K562 (cell line): ENCODE results near the gene FRMPD4. TPM values are rescaled to one million over a fixed set of nuclear protein-coding genes. Genes with fewer than 3 reads are reported as not detected.

Source experiments
- ATAC-seq: fragments of 200-7000 bp; cut with Tn5 transposase; 3 replicates; pipeline ENCODE4 v1.9.1; 2020; ENCODE audit warnings: moderate library complexity
- BruUV-seq: library from RNA; stranded (reverse); fragments of 400-500 nt; replicated peaks from 2 replicates; lab custom pipeline; 2021; lab: Mats Ljungman, UMichigan
- CTCF ChIA-PET: fragments of 300-600 bp; formaldehyde crosslinking; extraction: SDS; loops from one replicate; lab custom pipeline; 2021; ENCODE audit warnings: low intra/inter-chr PET ratio; lab: Yijun Ruan, JAX
- POLR2A ChIA-PET: fragments of 300-600, 350-650 bp; sonication (Branson Sonifier 250); formaldehyde crosslinking; extraction: SDS; loops from one replicate; lab custom pipeline; 2021; ENCODE audit warnings: antibody characterized with exemption, inconsistent platforms; lab: Yijun Ruan, JAX
- DNase-seq, 4 experiments: peaks; one replicate each; pipeline versions ENCODE4 v3.0.0 to v3.0.0-alpha.2; 2011 to 2018; ENCODE audit warnings: low spot score in 3 of 4, mixed read lengths in 3 of 4; ENCODE audit errors: extremely low read depth in 1 of 4
- FAIRE-seq: peaks from 2 replicates; lab custom pipeline; 2011; peaks lifted over from hg19 to GRCh38; lab: Jason Lieb, UNC
- H2AFZ ChIP-seq: 2 replicates; pipeline ENCODE4 v1.6.0; 2011; ENCODE audit warnings: low read depth, low read length, control low read depth, inconsistent platforms
- H3K27ac ChIP-seq: fragments of 200-600 bp; 3 replicates; pipeline ENCODE4 v1.8.0; 2011; ENCODE audit warnings: low read depth, mild to moderate bottlenecking, control low read depth, inconsistent platforms, low read length, moderate library complexity, mixed read lengths; ENCODE audit errors: extremely low read depth
- H3K27me3 ChIP-seq, 2 experiments: fragments of 300-600 bp in 1 of 2; 2 replicates in 1 of 2; 3 replicates in 1 of 2; pipeline versions ENCODE4 v1.6.0 to v1.8.0; 2011; ENCODE audit warnings: inconsistent platforms in 2 of 2, low read length in 2 of 2, mild to moderate bottlenecking in 1 of 2, mixed read lengths in 1 of 2, moderate library complexity in 1 of 2; ENCODE audit not compliant: control insufficient read depth in 2 of 2, insufficient read depth in 2 of 2
- H3K36me3 ChIP-seq: fragments of 300-600 bp; 3 replicates; pipeline ENCODE4 v1.8.0; 2011; ENCODE audit warnings: mild to moderate bottlenecking, low read length, inconsistent platforms; ENCODE audit not compliant: control insufficient read depth, insufficient read depth
- H3K4me1 ChIP-seq, 2 experiments: fragments of 200-600 bp in 1 of 2; replicated peaks in 1 of 2; 2 replicates in 1 of 2; 3 replicates in 1 of 2; pipeline versions ENCODE4 v1.5.1 to v1.8.0; 2011; ENCODE audit warnings: inconsistent platforms in 2 of 2, low read length in 2 of 2, mild to moderate bottlenecking in 1 of 2, mixed read lengths in 1 of 2, moderate library complexity in 1 of 2; ENCODE audit not compliant: control insufficient read depth in 2 of 2, insufficient read depth in 2 of 2
- H3K4me2 ChIP-seq: 2 replicates; pipeline ENCODE4 v1.6.1; 2011; ENCODE audit warnings: low read length, control low read depth, inconsistent platforms, mixed read lengths; ENCODE audit not compliant: insufficient read depth
- H3K4me3 ChIP-seq: fragments of 200-600 bp; sonication (generic), shearing (Covaris generic); 2 replicates; pipeline ENCODE4 v1.5.1; 2016; ENCODE audit warnings: control low read depth, inconsistent platforms
- H3K79me2 ChIP-seq: fragments of 200-600 bp; 3 replicates; pipeline ENCODE4 v1.8.0; 2011; ENCODE audit warnings: low read length, inconsistent platforms; ENCODE audit not compliant: control insufficient read depth, insufficient read depth
- H3K9ac ChIP-seq, 2 experiments: 2 replicates each; pipeline versions ENCODE4 v1.6.0 to v1.6.1; 2011; ENCODE audit warnings: low read depth in 2 of 2, low read length in 2 of 2, control low read depth in 1 of 2, inconsistent platforms in 1 of 2, mild to moderate bottlenecking in 1 of 2, mixed read lengths in 1 of 2; ENCODE audit not compliant: insufficient read depth in 1 of 2
- H3K9me1 ChIP-seq: one replicate; pipeline ENCODE4 v1.6.0; 2011; ENCODE audit warnings: inconsistent platforms, mild to moderate bottlenecking, low read length, moderate library complexity; ENCODE audit not compliant: control insufficient read depth, insufficient read depth
- H3K9me3 ChIP-seq: replicated peaks from 2 replicates; pipeline ENCODE4 v1.5.1; 2011; ENCODE audit warnings: low read depth, low read length, inconsistent platforms; ENCODE audit not compliant: control insufficient read depth, insufficient read depth
- H4K20me1 ChIP-seq: replicated peaks from 2 replicates; pipeline ENCODE4 v1.6.1; 2011; ENCODE audit warnings: low read length, inconsistent platforms, mixed read lengths; ENCODE audit not compliant: control insufficient read depth, insufficient read depth
- ADNP ChIP-seq: fragments of 200-800 bp; sonication (Bioruptor generic); IDR thresholded peaks from 2 replicates; pipeline ENCODE4 v1.6.1; 2016; ENCODE audit warnings: missing genetic modification characterization, missing compliant biosample characterization
- ARID1B ChIP-seq: fragments of 450-650 bp; IDR thresholded peaks from 2 replicates; pipeline ENCODE4 v1.6.1; 2016; ENCODE audit warnings: antibody characterized with exemption, mild to moderate bottlenecking, inconsistent platforms
- ATF1 ChIP-seq, 2 experiments: fragments of 450-650 bp in 1 of 2; IDR thresholded peaks; 2 replicates each; pipeline ENCODE4 v1.6.1; 2016; ENCODE audit warnings: missing compliant biosample characterization in 1 of 2, missing genetic modification characterization in 1 of 2
- BRF2 ChIP-seq: IDR thresholded peaks from 3 replicates; pipeline ENCODE4 v1.6.1; 2011; ENCODE audit warnings: borderline replicate concordance, mild to moderate bottlenecking; ENCODE audit not compliant: insufficient read length, insufficient read depth
- DPF2 ChIP-seq: fragments of 450-650 bp; IDR thresholded peaks from 2 replicates; pipeline ENCODE4 v1.6.1; 2016
- MAFG ChIP-seq: fragments of 450-650 bp; conservative IDR thresholded peaks from 2 replicates; pipeline ENCODE4 v1.6.1; 2016; ENCODE audit warnings: missing genetic modification characterization, missing compliant biosample characterization
- NBN ChIP-seq: fragments of 450-650 bp; IDR thresholded peaks from 2 replicates; pipeline ENCODE4 v1.6.1; 2016; ENCODE audit warnings: low read depth, mild to moderate bottlenecking
- NR2C2 ChIP-seq, 2 experiments: fragments of 200-800 bp in 1 of 2; sonication (Bioruptor generic) in 1 of 2; sonication (generic) in 1 of 2; formaldehyde crosslinking in 1 of 2; IDR thresholded peaks; 2 replicates each; pipeline versions ENCODE4 v1.6.1 to v1.8.0; 2016 to 2022; ENCODE audit warnings: mild to moderate bottlenecking in 1 of 2, missing compliant biosample characterization in 1 of 2, missing genetic modification characterization in 1 of 2, missing genetic modification reagents in 1 of 2
- OTX1 ChIP-seq: fragments of 450-650 bp; formaldehyde crosslinking; IDR thresholded peaks from 2 replicates; pipeline ENCODE4 v1.4.0; 2022; ENCODE audit warnings: mild to moderate bottlenecking
- POLR3A ChIP-seq: IDR thresholded peaks from 2 replicates; pipeline ENCODE4 v1.6.1; 2011; ENCODE audit warnings: borderline replicate concordance, mild to moderate bottlenecking, moderate library complexity; ENCODE audit not compliant: insufficient read length, insufficient read depth; ENCODE audit errors: extremely low read depth
- SMARCA4 ChIP-seq: fragments of 450-650 bp; IDR thresholded peaks from 2 replicates; pipeline ENCODE4 v1.6.1; 2016
- SREBF2 ChIP-seq: sonication (generic); formaldehyde crosslinking; IDR thresholded peaks from 2 replicates; pipeline ENCODE4 v1.4.0; 2020; ENCODE audit warnings: mild to moderate bottlenecking, missing genetic modification reagents
- TARDBP ChIP-seq: fragments of 450-650 bp; IDR thresholded peaks from 2 replicates; pipeline ENCODE4 v1.6.1; 2016
- TEAD2 ChIP-seq: fragments of 450-650 bp; IDR thresholded peaks from 2 replicates; pipeline ENCODE4 v1.6.1; 2016; ENCODE audit warnings: missing genetic modification characterization, control low read depth, missing compliant biosample characterization
- ZNF23 ChIP-seq: fragments of 250-450 bp; sonication (Bioruptor Pico); IDR thresholded peaks from 2 replicates; pipeline ENCODE4 v1.4.0; 2020; ENCODE audit warnings: mild to moderate bottlenecking
- ZNF24 ChIP-seq: fragments of 450-650 bp; IDR thresholded peaks from 2 replicates; pipeline ENCODE4 v1.6.1; 2016
- ZNF695 ChIP-seq: fragments of 450-650 bp; formaldehyde crosslinking; IDR thresholded peaks from 2 replicates; pipeline ENCODE4 v1.4.0; 2020; ENCODE audit warnings: mild to moderate bottlenecking, moderate library complexity
- whole genome bisulfite sequencing: fragments of 100-300 bp; shearing (Covaris generic); methylation state at CpG from one replicate; pipeline ENCODE4 v1.1.6; 2016; ENCODE audit warnings: low coverage, mixed read lengths; ENCODE audit not compliant: insufficient coverage; ENCODE audit errors: missing lambda C conversion rate; 5-methylcytosine and 5-hydroxymethylcytosine counted together
- in situ Hi-C: fragments of 300-500 bp; cut with MboI; formaldehyde crosslinking; loops from 4 replicates; pipeline ENCODE4 v1.15.0; 2018; ENCODE audit warnings: inconsistent platforms, mixed read lengths
- intact Hi-C: fragments of 100-400 bp; cut with micrococcal nuclease; formaldehyde crosslinking; loops from 2 replicates; pipeline ENCODE4 v1.14.2; 2022
- polyA plus RNA-seq, 8 experiments: library from polyadenylated mRNA; depleted of rRNA in 4 of 8; stranded (reverse) in 5 of 8; unstranded in 3 of 8; fragments of >200 nt; fragmentation: Nextera tagmentation in 2 of 8; fragmentation: Illumina TruSeq in 1 of 8; extraction: Ambion mirVana in 2 of 8; extraction: Trizol in 1 of 8; gene quantifications; 2 replicates each; pipeline versions ENCODE4 v1.2.1 to v1.2.3, GENCODE V29; 2011 to 2014; ENCODE audit warnings: inconsistent platforms in 1 of 8, missing spikeins in 1 of 8
- total RNA-seq, 7 experiments: library from RNA; depleted of rRNA in 6 of 7; stranded (reverse); fragments of >200 nt in 6 of 7; fragmentation: Illumina TruSeq in 2 of 7; extraction: Trizol in 2 of 7; gene quantifications; 2 replicates each; pipeline versions ENCODE4 v1.2.1 to v1.2.3, GENCODE V29; 2011 to 2021; ENCODE audit warnings: low replicate concordance in 1 of 7

The FRMPD4 gene
- total and polyA plus RNA-seq, 9 of the 15 experiments (the other 6 are each of a cell fraction or from before 2014, with no cell fraction given) = not detected

DNA sequence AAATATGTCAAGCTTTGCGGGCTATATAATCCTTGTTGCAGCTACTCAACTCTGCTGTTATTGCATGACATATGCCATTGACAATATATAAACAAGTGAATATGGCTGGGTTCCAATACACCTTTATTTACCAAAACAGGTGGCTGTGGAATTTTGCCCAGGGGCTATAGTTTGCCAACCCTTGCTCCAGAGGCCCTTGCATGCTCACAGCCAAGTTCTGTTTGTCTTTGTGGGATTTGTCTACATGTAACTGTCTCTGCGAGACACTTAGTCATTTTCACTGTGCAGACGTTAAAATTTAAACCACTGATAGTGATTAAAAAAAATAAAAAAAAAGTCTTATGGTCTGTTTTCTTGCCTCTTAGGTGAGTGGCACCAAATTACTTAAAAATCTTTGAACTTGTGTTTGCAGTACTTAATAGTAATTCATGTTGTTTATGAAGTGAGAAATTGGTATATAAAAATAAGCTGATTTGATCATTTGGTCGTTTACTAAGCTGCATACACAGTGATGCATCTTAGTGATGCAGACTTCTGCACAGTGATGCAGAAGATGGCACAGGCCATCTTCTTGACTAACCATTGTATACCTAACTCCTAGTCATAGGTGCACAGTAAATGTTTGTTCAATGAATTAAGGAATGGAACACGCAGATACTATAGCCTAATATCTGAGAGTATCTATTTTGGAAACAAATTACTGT, 170.9 kb downstream of the FRMPD4 start:
- no TSS peak for BruUV-seq
- H3K27me3 ChIP-seq = no peaks in the 10 kb centered on the region
- H2AFZ ChIP-seq = no peak overlapping the region
- TF ChIP-seq ZNF24 (no peak), ADNP (no peak), SMARCA4 (no peak), ARID1B (no peak), NR2C2 (CRISPR knock-in tag; IDR thresholded peaks at IDR 0.05) (no peak), NR2C2 (tag; IDR thresholded peaks at IDR 0.05) (no peak), MAFG (no peak), OTX1 (CRISPR knock-in tag) (no peak)
- TF ChIP-seq, all 486 proteins: peak for 0
- Histone ChIP-seq H3K9me3 (no peaks in the 10 kb centered on the region), H3K79me2 (no peaks in the 10 kb centered on the region), H3K4me3 (no peak overlapping the region), H3K27ac (no peak overlapping the region), H3K36me3 (no peaks in the 10 kb centered on the region), H3K9ac (no peak overlapping the region), H3K4me2 (no peak overlapping the region), H3K9me1 (no peaks in the 10 kb centered on the region), H4K20me1 (no peaks in the 10 kb centered on the region), H3K4me1 (no peaks in the 10 kb centered on the region)
- in situ Hi-C loops (no loop called here), intact Hi-C loops (no loop called here)
- DNase-seq (no peak), ATAC-seq (no peak), FAIRE-seq (no peak)
- ChIA-PET CTCF (no interaction called here), POLR2A (no interaction called here)
- 0% methylated on average over 3 of the region's 5 CpGs for WGBS

GRCh38 chrX:12309744-12310076, 171.4 kb downstream of the FRMPD4 start:
- Histone ChIP-seq H3K36me3 (no peaks in the 10 kb centered on the region), H3K4me3 (no peak overlapping the region), H3K27me3 (no peaks in the 10 kb centered on the region), H3K27ac (no peak overlapping the region), H3K9me1 (no peaks in the 10 kb centered on the region), H4K20me1 (no peaks in the 10 kb centered on the region), H2AFZ (no peak overlapping the region), H3K4me2 (no peak overlapping the region), H3K9me3 (no peaks in the 10 kb centered on the region), H3K4me1 (no peaks in the 10 kb centered on the region), H3K9ac (no peak overlapping the region), H3K79me2 (no peaks in the 10 kb centered on the region)
- WGBS = 0% methylated on average over 5 of the region's 6 CpGs
- no peak for TF ChIP-seq DPF2
- TF ChIP-seq TARDBP = no peak
- TF ChIP-seq ATF1 (CRISPR knock-in tag; IDR thresholded peaks at IDR 0.05) = no peak
- no peak for TF ChIP-seq ATF1 (tag; IDR thresholded peaks at IDR 0.05)
- no peak for TF ChIP-seq ZNF695 (CRISPR knock-in tag)
- TF ChIP-seq SREBF2 (CRISPR knock-in tag) = no peak
- TF ChIP-seq NBN = no peak
- TF ChIP-seq BRF2 = no peak
- no peak for TF ChIP-seq ZNF23
- TF ChIP-seq POLR3A = no peak
- TF ChIP-seq TEAD2 (tag) = no peak
- ATAC-seq = no peak
- CTCF ChIA-PET = no interaction called here
- intact Hi-C loops = no loop called here
- POLR2A ChIA-PET = no interaction called here
- FAIRE-seq = no peak
- no TSS peak for BruUV-seq
- DNase-seq = no peak
- in situ Hi-C loops = no loop called here
